DMS 273 treated with DMSO at 0.1 percent for 48 hours (cell line): Measurements from ENCODE around the gene PAGE3.

Experiments used
- DNase-seq: peaks from one replicate; lab custom pipeline; 2025; lab: John Stamatoyannopoulos, UW

PAGE3 gene

GRCh38 chrX:55264816-55265215, at the start of gene PAGE3:
Gene PAGE3, minus strand, starts transcription at chrX:55264916. Its CDS starts 1,013 bp downstream, at chrX:55263903.
- DNase-seq, result no peak

GRCh38 chrX:55312655-55313054, 47.9 kb upstream of the PAGE3 start:
- DNase-seq, result no peak

GRCh38 chrX:55290963-55291362, 26.2 kb upstream of the PAGE3 start:
- no peak for DNase-seq

- DNase-seq, result no peak
Observed at GRCh38 chrX:55279832-55280231, 15.1 kb upstream of the PAGE3 start.

GRCh38 chrX:55260806-55261205, 3.9 kb downstream of the PAGE3 start:
- no peak for DNase-seq

GRCh38 chrX:55253528-55253927, 11.2 kb downstream of the PAGE3 start:
- no peak for DNase-seq

GRCh38 chrX:55240788-55241340, 23.9 kb downstream of the PAGE3 start:
- no peak for DNase-seq

- DNase-seq, result no peak
Observed at GRCh38 chrX:55220119-55220794, 44.5 kb downstream of the PAGE3 start, which contains the start of gene PAGE5. Gene PAGE5, plus strand, starts transcription at chrX:55220346. Its CDS starts 1,037 bp downstream, at chrX:55221383.

- DNase-seq, result no peak
Observed at GRCh38 chrX:55213381-55213780, 51.3 kb downstream of the PAGE3 start.

GRCh38 chrX:55210931-55211677, 53.6 kb downstream of the PAGE3 start:
- DNase-seq, result no peak
